Kidney (tissue), 14 donors: ENCODE measurements around the gene MED6. TPM values are rescaled to one million over a fixed set of nuclear protein-coding genes. Genes with fewer than 3 reads are reported as not detected.

Source experiments
- DNase-seq, 5 donors: peaks; one replicate each; pipeline ENCODE4 v3.0.0-alpha.2; 2013 to 2020
- FAIRE-seq: peaks from 2 replicates; lab custom pipeline; 2012; peaks lifted over from hg19 to GRCh38; lab: Jason Lieb, UNC
- H3K27ac ChIP-seq, 2 donors: one replicate each; pipeline ENCODE4 v1.7.0; 2013; ENCODE audit warnings: low read depth in 2 of 2, low read length in 2 of 2, inconsistent platforms in 1 of 2
- H3K27me3 ChIP-seq: one replicate; pipeline ENCODE4 v1.7.1; 2013; ENCODE audit warnings: low read length, inconsistent platforms; ENCODE audit not compliant: control insufficient read depth, insufficient read depth
- H3K36me3 ChIP-seq, 3 donors: one replicate each; pipeline versions ENCODE4 v1.7.0 to v1.7.1; 2013; ENCODE audit warnings: low read length in 3 of 3, control low read depth in 1 of 3, inconsistent platforms in 1 of 3; ENCODE audit not compliant: insufficient read depth in 3 of 3, control insufficient read depth in 2 of 3
- H3K4me1 ChIP-seq, 3 donors: one replicate each; pipeline versions ENCODE4 v1.7.0 to v1.7.1; 2013; ENCODE audit warnings: low read length in 3 of 3, inconsistent platforms in 1 of 3, low read depth in 1 of 3; ENCODE audit not compliant: control insufficient read depth in 2 of 3, insufficient read depth in 2 of 3
- H3K4me3 ChIP-seq, 3 donors: one replicate each; pipeline versions ENCODE4 v1.7.0 to v1.8.1; 2013; ENCODE audit warnings: low read length in 3 of 3, control low read depth in 1 of 3, inconsistent platforms in 1 of 3
- H3K9ac ChIP-seq, 3 donors: one replicate each; pipeline versions ENCODE4 v1.7.0 to v1.7.1; 2013; ENCODE audit warnings: low read length in 3 of 3, control low read depth in 1 of 3, inconsistent platforms in 1 of 3
- H3K9me3 ChIP-seq, 3 donors: one replicate each; pipeline versions ENCODE4 v1.7.0 to v1.7.1; 2013; ENCODE audit warnings: low read length in 3 of 3, control low read depth in 1 of 3, inconsistent platforms in 1 of 3; ENCODE audit not compliant: control insufficient read depth in 2 of 3, insufficient read depth in 1 of 3
- intact Hi-C: fragments of 100-400 bp; cut with DNase I; formaldehyde crosslinking; loops from one replicate; pipeline ENCODE4 v1.11.1; 2022
- polyA plus RNA-seq: library from polyadenylated mRNA; stranded (reverse); fragments of 350-450 nt; fragmentation: Illumina TruSeq; extraction: RNeasy Lipid Tissue Mini Kit (QIAGEN cat#74804); gene quantifications from one replicate; pipeline ENCODE4 v1.2.3, GENCODE V29; 2014; ENCODE audit warnings: low read depth, low replicate concordance; ENCODE audit not compliant: insufficient read depth
- total RNA-seq: library from RNA; stranded (reverse); fragmentation: NEBNext Ultra II Directional; extraction: Animal tissue kit (Norgen Biotek cat#: 25700); gene quantifications from one replicate; pipeline ENCODE4 v1.2.1, GENCODE V29; 2021
- TF ChIP-seq, protein P1 (sequence below): IDR thresholded peaks from 3 replicates; pipeline ENCODE4 v1.5.1; 2012; ENCODE audit warnings: mild to moderate bottlenecking, moderate library complexity, borderline replicate concordance; ENCODE audit not compliant: insufficient read depth; ENCODE audit errors: extremely low read depth
- donor health status: control.
- donor health status: control.
- donor health status: control.
- donor health status: control.
- donor health status: control.
- donor health status: DM: yes; HTN: yes; CAD: no.
- donor health status: Normal renal cell carcinoma (clear cell type).

MED6 gene
- total and polyA plus RNA-seq, 2 donors from 2014 or later: 12.2 to 33.0 TPM

GRCh38 chr14:70573050-70573449, 27.4 kb downstream of the MED6 start:
- Histone ChIP-seq H3K4me1 (no peaks in the 10 kb centered on the region), H3K9me3 (no peaks in the 10 kb centered on the region), H3K36me3 (no peaks in the 10 kb centered on the region), H3K4me3 (no peak overlapping the region), H3K27me3 (no peaks in the 10 kb centered on the region), H3K27ac (no peak overlapping the region), H3K9ac (no peak overlapping the region)
- FAIRE-seq: no peak
- TF ChIP-seq, protein P1, sequence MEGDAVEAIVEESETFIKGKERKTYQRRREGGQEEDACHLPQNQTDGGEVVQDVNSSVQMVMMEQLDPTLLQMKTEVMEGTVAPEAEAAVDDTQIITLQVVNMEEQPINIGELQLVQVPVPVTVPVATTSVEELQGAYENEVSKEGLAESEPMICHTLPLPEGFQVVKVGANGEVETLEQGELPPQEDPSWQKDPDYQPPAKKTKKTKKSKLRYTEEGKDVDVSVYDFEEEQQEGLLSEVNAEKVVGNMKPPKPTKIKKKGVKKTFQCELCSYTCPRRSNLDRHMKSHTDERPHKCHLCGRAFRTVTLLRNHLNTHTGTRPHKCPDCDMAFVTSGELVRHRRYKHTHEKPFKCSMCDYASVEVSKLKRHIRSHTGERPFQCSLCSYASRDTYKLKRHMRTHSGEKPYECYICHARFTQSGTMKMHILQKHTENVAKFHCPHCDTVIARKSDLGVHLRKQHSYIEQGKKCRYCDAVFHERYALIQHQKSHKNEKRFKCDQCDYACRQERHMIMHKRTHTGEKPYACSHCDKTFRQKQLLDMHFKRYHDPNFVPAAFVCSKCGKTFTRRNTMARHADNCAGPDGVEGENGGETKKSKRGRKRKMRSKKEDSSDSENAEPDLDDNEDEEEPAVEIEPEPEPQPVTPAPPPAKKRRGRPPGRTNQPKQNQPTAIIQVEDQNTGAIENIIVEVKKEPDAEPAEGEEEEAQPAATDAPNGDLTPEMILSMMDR: no peak
- no peak for DNase-seq
- intact Hi-C loops: no loop called here

- TF ChIP-seq, protein P1: no peak
- Histone ChIP-seq H3K9me3 (peaks cover 0 to under 1% (median 0%) of the 10 kb centered on the region in 3 donors), H3K27me3 (no peaks in the 10 kb centered on the region), H3K4me3 (no peak overlapping the region), H3K9ac (no peak overlapping the region), H3K36me3 (peaks cover 0 to 2% (median 0%) of the 10 kb centered on the region in 3 donors), H3K4me1 (no peaks in the 10 kb centered on the region), H3K27ac (no peak overlapping the region)
- no peak for FAIRE-seq
- DNase-seq: no peak
- intact Hi-C loops: no loop called here
Measured at GRCh38 chr14:70571139-70571538, 29.3 kb downstream of the MED6 start.

- intact Hi-C loops: no loop called here
- H3K9ac ChIP-seq: no peak overlapping the region
- H3K27me3 ChIP-seq: no peaks in the 10 kb centered on the region
- H3K27ac ChIP-seq: no peak overlapping the region
- H3K9me3 ChIP-seq: peaks cover 1 to 4% (median 3%) of the 10 kb centered on the region in 3 donors
- DNase-seq (peak in 1 of 5 donors; percentile 3), FAIRE-seq (no peak)
- TF ChIP-seq, protein P1: peak; percentile 33
- H3K36me3 ChIP-seq: peaks cover 0 to 4% (median 2%) of the 10 kb centered on the region in 3 donors
- no peak overlapping the region for H3K4me3 ChIP-seq
- H3K4me1 ChIP-seq: no peaks in the 10 kb centered on the region
Measured at GRCh38 chr14:70567791-70568190, 32.7 kb downstream of the MED6 start.

- H3K36me3 ChIP-seq: peaks cover 0 to 7% (median 2%) of the 10 kb centered on the region in 3 donors
- no peak for FAIRE-seq
- intact Hi-C loops: no loop called here
Measured at GRCh38 chr14:70563869-70564268, 36.6 kb downstream of the MED6 start.

More at GRCh38 chr14:70563869-70564268, 36.6 kb downstream of the MED6 start:
- TF ChIP-seq, protein P1: no peak
- Histone ChIP-seq H3K9ac (no peak overlapping the region), H3K4me1 (no peaks in the 10 kb centered on the region), H3K27ac (no peak overlapping the region), H3K9me3 (peaks cover 1 to 4% (median 3%) of the 10 kb centered on the region in 3 donors), H3K27me3 (no peaks in the 10 kb centered on the region), H3K4me3 (no peak overlapping the region)
- DNase-seq: no peak
